ENCODE results near the gene CD53.

The CD53 gene

DNA sequence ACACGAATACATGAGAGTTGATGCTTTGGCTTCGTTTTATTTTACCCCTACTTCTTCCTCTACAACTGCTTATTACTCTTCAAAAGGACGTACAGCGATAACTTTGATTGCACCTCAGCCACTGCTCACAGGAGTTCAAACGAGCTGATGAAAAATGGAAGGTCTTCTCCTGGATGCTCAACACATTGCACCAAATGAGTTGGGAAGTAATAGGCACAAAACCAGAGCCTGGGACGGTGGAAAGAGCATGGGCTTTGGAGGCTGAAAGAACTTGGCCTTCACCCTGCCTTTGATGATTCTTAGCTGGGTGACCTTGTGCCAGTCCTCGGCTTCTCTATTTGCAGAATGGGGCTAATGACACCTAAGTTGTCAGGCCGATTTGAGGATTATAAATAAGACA, 4.8 kb downstream of the CD53 start:
- TF ChIP-seq, protein P1, sequence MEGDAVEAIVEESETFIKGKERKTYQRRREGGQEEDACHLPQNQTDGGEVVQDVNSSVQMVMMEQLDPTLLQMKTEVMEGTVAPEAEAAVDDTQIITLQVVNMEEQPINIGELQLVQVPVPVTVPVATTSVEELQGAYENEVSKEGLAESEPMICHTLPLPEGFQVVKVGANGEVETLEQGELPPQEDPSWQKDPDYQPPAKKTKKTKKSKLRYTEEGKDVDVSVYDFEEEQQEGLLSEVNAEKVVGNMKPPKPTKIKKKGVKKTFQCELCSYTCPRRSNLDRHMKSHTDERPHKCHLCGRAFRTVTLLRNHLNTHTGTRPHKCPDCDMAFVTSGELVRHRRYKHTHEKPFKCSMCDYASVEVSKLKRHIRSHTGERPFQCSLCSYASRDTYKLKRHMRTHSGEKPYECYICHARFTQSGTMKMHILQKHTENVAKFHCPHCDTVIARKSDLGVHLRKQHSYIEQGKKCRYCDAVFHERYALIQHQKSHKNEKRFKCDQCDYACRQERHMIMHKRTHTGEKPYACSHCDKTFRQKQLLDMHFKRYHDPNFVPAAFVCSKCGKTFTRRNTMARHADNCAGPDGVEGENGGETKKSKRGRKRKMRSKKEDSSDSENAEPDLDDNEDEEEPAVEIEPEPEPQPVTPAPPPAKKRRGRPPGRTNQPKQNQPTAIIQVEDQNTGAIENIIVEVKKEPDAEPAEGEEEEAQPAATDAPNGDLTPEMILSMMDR (IDR thresholded peaks at IDR 0.05; ENCODE audit: insufficient read depth, low read length) = no peak
- TF ChIP-seq GABPA (IDR thresholded peaks at IDR 0.05; ENCODE audit: low read depth) (no peak), POLR2AphosphoS5 (IDR thresholded peaks at IDR 0.05; ENCODE audit: low read depth) (no peak), SPI1 (IDR thresholded peaks at IDR 0.05; ENCODE audit: borderline replicate concordance, low read depth) (no peak)
- TF ChIP-seq, protein P2, sequence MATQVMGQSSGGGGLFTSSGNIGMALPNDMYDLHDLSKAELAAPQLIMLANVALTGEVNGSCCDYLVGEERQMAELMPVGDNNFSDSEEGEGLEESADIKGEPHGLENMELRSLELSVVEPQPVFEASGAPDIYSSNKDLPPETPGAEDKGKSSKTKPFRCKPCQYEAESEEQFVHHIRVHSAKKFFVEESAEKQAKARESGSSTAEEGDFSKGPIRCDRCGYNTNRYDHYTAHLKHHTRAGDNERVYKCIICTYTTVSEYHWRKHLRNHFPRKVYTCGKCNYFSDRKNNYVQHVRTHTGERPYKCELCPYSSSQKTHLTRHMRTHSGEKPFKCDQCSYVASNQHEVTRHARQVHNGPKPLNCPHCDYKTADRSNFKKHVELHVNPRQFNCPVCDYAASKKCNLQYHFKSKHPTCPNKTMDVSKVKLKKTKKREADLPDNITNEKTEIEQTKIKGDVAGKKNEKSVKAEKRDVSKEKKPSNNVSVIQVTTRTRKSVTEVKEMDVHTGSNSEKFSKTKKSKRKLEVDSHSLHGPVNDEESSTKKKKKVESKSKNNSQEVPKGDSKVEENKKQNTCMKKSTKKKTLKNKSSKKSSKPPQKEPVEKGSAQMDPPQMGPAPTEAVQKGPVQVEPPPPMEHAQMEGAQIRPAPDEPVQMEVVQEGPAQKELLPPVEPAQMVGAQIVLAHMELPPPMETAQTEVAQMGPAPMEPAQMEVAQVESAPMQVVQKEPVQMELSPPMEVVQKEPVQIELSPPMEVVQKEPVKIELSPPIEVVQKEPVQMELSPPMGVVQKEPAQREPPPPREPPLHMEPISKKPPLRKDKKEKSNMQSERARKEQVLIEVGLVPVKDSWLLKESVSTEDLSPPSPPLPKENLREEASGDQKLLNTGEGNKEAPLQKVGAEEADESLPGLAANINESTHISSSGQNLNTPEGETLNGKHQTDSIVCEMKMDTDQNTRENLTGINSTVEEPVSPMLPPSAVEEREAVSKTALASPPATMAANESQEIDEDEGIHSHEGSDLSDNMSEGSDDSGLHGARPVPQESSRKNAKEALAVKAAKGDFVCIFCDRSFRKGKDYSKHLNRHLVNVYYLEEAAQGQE (IDR thresholded peaks at IDR 0.05; ENCODE audit: insufficient replicate concordance, low read depth) = no peak
- DNase-seq (ENCODE audit: low read depth in 1 of 2, low spot score in 1 of 2) = no peak
- no peak overlapping the region for H3K4me3 ChIP-seq (replicated peaks; ENCODE audit: insufficient read depth, low read length)
- no peaks in the 10 kb centered on the region for H3K27me3 ChIP-seq (ENCODE audit: insufficient read depth, poor library complexity, severe bottlenecking)
- H3K27ac ChIP-seq (replicated peaks) = no peak overlapping the region

DNA sequence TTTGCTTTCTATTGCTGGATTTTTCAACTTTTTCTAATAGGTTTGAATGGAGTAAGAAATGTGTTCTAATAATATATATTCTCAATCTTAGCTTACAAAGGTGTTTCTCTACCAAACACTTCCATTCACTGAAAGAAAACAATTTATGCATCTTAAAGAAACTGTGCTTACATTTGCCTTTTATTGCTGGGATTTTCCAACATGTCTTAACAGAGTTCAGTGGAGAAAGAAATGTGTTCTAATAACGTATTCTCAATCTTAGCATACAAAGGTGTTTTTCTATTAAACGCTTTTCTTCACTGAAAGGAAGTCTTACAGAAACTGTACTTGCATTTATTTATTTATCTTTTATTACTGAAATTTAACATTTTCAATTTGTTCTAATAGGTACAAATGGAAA, 5.6 kb downstream of the CD53 start:
- TF ChIP-seq, protein P1 (IDR thresholded peaks at IDR 0.05; ENCODE audit: insufficient read depth, low read length) = no peak
- no peak for TF ChIP-seq POLR2AphosphoS5 (IDR thresholded peaks at IDR 0.05; ENCODE audit: low read depth)
- no peak for TF ChIP-seq GABPA (IDR thresholded peaks at IDR 0.05; ENCODE audit: low read depth)
- TF ChIP-seq, protein P2 (IDR thresholded peaks at IDR 0.05; ENCODE audit: insufficient replicate concordance, low read depth) = no peak
- no peak for TF ChIP-seq SPI1 (IDR thresholded peaks at IDR 0.05; ENCODE audit: borderline replicate concordance, low read depth)
- DNase-seq (ENCODE audit: low read depth in 1 of 2, low spot score in 1 of 2) = no peak
- Histone ChIP-seq H3K27me3 (ENCODE audit: insufficient read depth, poor library complexity, severe bottlenecking) (no peaks in the 10 kb centered on the region), H3K4me3 (replicated peaks; ENCODE audit: insufficient read depth, low read length) (no peak overlapping the region), H3K27ac (replicated peaks) (no peak overlapping the region)

DNA sequence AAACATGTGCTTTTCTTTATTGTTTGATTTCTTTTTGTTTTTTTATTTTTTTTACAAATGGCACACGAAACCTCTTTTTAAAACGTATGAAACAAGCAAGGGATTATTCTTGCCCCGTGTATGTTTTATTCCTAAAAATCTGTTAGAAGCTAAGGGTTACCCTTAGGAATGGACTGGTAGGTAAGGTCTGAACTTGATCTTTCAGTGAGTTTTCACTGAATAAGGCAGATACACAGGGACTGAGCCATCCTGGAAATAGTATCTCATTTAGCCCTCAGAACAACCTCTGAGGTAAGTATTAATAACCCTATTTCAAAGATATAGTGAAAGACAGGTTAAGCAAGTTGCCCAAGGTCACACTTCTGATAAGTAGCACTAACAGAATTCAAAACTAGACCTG, 6.0 kb downstream of the CD53 start:
- Histone ChIP-seq H3K27ac (replicated peaks) (peak overlapping the region; percentile 50), H3K4me3 (replicated peaks; ENCODE audit: insufficient read depth, low read length) (no peak overlapping the region), H3K27me3 (ENCODE audit: insufficient read depth, poor library complexity, severe bottlenecking) (no peaks in the 10 kb centered on the region)
- TF ChIP-seq GABPA (IDR thresholded peaks at IDR 0.05; ENCODE audit: low read depth) (no peak), SPI1 (IDR thresholded peaks at IDR 0.05; ENCODE audit: borderline replicate concordance, low read depth) (no peak)
- DNase-seq (ENCODE audit: low read depth in 1 of 2, low spot score in 1 of 2) = no peak

DNA sequence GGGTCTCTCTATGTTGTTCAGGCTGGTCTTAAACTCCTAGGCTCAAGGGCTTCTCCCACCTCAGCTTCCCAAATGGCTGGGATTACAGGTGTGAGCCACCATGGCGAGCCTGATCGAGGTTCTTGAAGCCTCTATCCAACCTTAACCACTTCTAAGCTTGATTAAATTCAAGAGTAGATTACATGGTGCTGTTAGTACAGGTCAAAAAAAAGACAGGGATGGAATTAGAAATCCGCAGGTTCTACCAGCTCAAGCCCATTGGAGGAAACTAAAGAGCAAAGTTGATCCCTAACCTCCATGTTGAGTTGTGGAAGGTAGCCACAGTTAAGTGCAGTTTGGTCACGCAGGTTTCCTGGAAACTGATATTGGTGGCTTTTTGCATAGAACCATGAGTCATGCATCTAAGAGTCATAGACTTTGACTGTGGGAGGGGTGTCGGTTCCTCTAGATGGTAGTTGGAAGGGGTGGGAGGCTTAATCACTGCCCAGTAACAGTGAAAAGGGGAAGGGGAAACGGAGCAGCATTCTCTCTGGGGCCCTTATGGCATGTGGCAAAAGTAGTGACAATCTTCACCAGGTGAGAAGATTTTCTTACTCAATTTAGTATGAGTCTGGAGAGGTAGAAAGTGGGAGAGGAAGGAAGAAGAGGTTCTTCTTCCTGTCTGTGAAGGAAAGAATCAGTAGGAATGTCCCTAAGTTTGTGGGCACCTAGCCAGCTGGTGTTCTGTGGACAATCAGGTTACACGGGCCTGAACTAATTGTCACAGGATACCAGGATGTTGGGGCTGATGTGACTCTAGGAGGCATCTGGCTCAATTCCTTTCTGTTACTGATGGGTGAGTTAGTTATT, 7.0 kb downstream of the CD53 start:
- peak in 1 of 2 experiments; percentile 82 for DNase-seq (ENCODE audit: low read depth in 1 of 2, low spot score in 1 of 2)
- H3K27me3 ChIP-seq (ENCODE audit: insufficient read depth, poor library complexity, severe bottlenecking) = no peaks in the 10 kb centered on the region
- H3K4me3 ChIP-seq (replicated peaks; ENCODE audit: insufficient read depth, low read length) = no peak overlapping the region
- H3K27ac ChIP-seq (replicated peaks) = peak overlapping the region; percentile 50
- TF ChIP-seq, protein P2 (IDR thresholded peaks at IDR 0.05; ENCODE audit: insufficient replicate concordance, low read depth) = no peak
- TF ChIP-seq GABPA (IDR thresholded peaks at IDR 0.05; ENCODE audit: low read depth) (no peak), POLR2AphosphoS5 (IDR thresholded peaks at IDR 0.05; ENCODE audit: low read depth) (peak; percentile 28; the same call in 1 of the 2 replicates), SPI1 (IDR thresholded peaks at IDR 0.05; ENCODE audit: borderline replicate concordance, low read depth) (peak; percentile 87)
- TF ChIP-seq, protein P1 (IDR thresholded peaks at IDR 0.05; ENCODE audit: insufficient read depth, low read length) = no peak
